ENCODE results near the gene GALNT12.

The GALNT12 gene

DNA sequence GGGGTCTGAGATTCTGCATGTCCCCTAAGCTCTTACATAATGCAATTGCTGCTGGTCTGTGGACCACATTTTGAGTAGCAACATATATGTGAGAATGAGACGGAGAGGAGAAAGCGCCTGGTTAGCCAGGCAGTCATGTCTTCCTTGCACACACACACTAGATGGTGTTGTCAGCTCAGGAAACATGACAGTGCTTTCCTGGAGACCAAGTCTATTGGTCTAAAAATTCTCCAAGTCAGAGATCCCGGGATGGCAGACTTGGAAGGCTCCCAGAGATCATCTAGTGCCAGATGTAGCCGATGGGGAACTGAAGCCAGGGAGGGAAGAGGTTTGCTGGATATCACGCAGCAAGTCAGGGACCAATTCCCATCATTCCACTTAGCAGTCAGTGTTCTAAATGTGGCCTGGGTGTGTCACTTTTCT lies 53.4 kb downstream of the GALNT12 start:
- DNase-seq (ENCODE audit: low read depth): peak; percentile 93

- peak; percentile 96 for DNase-seq (ENCODE audit: low read depth)
Observed at GRCh38 chr9:98861781-98862504, 54.5 kb downstream of the GALNT12 start.

- DNase-seq (ENCODE audit: low read depth): no peak
Observed at GRCh38 chr9:98862936-98863335, 55.5 kb downstream of the GALNT12 start.

GRCh38 chr9:98864281-98865174 lies 57.1 kb downstream of the GALNT12 start:
- no peak for DNase-seq (ENCODE audit: low read depth)

- DNase-seq (ENCODE audit: low read depth): no peak
Observed at GRCh38 chr9:98865284-98865875, 57.9 kb downstream of the GALNT12 start.

- no peak for DNase-seq (ENCODE audit: low read depth)
Observed at GRCh38 chr9:98866435-98867102, 59.1 kb downstream of the GALNT12 start.

DNA sequence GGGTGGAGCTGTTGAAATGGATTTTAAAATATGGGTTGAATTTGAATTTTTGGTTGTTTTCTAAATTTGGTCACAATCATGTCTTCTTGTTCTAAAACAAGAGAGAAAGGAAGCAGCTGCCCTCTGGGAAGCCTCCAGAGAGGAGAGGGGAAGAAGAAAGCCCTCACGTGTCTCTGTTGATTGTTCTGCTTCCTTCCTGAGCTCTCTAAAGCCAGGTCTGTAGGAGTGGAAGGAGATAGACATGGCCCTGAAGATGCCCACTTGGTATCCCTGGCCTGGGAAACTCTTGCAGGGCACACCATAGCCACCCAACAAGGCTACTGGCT lies 59.6 kb downstream of the GALNT12 start:
- no peak for DNase-seq (ENCODE audit: low read depth)

GRCh38 chr9:98867429-98868168 lies 60.1 kb downstream of the GALNT12 start:
- DNase-seq (ENCODE audit: low read depth): peak; percentile 99

DNA sequence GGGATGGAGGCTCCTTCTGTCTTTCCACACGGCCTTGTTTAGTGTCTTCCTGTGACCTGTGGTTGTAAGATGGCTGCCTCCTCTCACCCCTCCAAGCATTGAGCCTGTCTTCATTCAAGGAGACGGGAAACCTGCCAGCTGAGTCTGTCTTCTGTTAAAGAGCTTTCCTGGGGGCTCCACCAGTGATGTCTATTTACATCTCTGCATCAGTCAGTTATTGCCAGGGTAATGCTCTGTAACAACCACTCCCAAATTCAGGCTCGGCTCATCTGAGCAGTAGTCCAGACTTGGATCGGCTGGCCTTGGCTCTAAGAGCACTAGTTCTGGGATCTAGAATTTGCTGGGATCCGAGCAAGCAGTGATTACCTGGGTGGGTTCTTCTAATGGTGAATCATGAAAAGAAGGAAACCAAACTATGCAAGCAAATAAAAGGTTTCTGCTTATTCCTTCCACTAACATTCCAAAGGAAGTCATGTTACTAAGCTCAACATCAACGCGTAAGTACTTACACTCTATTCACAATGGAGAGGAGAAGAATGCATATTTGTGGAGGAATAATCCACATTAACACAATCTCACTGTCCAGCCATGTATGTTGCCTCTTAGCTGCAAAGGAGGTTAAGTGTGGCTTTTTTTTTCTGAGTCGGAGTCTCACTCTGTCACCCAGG lies 61.7 kb downstream of the GALNT12 start:
- DNase-seq (ENCODE audit: low read depth): no peak

DNA sequence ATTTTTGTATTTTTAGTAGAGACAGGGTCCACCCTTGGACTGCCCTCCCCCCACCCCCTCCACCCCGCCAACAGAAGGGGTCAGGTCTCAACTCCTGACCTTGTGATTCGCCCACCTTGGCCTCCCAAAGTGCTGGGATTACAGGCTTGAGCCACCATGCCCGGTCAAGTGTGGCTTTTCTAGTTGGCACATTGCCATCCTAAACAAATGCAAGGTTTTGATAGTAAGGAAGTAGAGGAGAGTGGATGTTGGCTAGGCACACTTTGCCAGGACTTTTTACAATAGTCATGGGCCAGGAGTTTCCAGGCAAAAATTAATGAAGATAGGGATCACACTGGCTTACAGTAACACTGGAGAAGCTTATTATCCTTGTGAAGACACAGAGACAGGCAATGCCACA lies 62.4 kb downstream of the GALNT12 start:
- DNase-seq (ENCODE audit: low read depth): no peak

DNA sequence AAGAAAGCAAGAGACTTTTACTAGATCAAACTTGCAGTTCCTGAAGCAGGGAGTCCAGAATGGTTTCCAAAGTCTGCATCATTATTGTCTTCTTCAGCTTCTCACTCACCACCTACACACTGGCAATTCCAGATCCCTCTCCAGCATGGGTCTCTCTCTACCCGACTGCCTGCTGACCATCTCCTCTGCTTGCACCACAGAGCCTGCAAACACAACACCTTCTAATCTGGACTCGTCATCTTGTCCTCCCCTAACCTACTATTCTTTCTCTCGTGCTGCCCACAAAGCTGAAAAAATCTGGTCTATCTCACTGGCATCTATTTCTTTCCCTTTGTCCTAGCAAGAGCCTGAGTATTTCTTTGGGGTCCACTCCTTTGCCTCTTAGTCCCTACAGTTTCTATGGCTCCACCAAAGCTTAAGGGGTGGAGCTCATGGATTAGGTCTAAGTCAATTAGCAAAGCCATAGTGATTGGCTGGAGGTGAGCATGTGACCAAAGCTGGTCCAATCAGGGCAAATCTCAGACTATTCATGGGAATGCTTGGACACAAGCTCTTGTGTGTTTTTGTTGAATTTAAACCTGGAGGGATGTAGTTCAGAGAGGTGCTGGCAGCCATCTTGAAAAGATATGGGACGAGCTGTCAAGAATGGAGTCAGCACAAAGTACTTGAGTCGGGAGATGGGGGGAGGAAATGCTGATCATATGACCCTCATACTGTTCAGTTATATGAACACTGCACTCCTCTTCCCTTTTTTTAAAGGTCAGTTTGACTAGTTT lies 63.5 kb downstream of the GALNT12 start:
- no peak for DNase-seq (ENCODE audit: low read depth)

DNA sequence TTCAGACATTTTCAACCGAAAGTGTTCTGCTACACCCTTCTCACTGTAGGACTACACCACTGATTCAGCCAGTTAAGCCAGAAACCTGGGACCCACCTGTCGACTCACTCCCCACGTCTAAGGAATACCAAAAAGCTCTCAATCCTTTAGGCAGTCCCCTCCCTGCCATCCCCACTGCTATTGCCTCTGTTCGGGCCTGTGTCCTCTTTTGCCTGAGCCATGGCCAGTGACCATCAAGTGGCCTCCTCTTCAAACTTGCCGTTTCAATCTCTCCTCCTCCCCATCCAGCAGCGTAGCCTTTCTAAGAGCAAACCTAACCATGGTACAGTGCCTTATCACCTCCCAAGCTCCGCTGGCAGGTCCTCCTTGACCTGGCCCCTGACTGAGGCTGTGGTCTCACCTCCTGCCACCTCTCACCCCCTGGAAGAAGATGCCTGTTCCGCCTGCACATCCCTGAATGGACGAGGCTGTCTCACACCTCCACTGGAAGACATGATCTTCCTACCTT lies 64.1 kb downstream of the GALNT12 start:
- DNase-seq (ENCODE audit: low read depth): no peak

DNA sequence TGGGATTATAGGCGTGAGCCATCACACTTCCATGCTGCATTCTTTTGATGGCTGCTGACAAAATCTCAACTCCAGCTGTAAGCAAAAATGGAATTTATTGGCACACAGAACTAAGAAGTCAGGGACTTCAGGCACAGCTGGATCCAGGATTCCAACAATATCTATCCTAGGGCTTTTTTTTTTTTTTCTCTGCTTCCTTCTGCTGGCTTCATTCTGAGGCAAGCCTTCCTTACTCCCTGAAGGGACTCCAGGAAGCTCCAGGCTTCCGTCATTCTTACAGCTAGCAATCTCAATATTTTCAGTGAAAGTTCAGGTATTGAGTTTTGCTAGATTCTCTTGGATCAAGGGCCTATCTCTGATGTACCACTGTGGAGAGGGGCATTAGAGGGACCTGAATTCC lies 66.1 kb downstream of the GALNT12 start:
- no peak for DNase-seq (ENCODE audit: low read depth)

DNA sequence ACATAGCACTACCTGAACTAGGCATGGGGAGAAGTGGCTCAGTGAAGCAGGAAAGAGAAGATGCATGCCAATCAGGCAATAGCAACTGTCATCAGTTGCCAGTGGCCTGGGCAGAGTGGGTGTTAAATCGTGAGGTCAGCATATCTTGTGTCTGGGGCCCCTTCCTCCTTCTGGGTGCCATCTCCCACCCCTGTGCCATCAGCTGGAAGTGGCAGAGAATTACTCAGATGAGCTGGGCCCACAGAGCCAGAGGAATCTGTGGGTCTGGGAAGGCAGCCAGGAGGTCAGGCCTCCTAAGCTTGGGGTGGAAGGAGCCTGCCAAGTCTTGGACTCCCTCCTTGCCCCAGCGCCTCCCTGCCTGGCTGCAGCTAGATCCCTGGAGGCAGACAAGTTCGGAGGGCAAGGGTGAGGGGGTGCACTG lies 66.5 kb downstream of the GALNT12 start:
- peak; percentile 75 for DNase-seq (ENCODE audit: low read depth)

GRCh38 chr9:98874721-98875255 lies 67.3 kb downstream of the GALNT12 start:
- DNase-seq (ENCODE audit: low read depth): no peak

GRCh38 chr9:98875536-98875935 lies 68.1 kb downstream of the GALNT12 start:
- DNase-seq (ENCODE audit: low read depth): no peak

GRCh38 chr9:98877311-98877710 lies 69.8 kb downstream of the GALNT12 start:
- DNase-seq (ENCODE audit: low read depth): no peak

GRCh38 chr9:98879094-98879962 lies 71.9 kb downstream of the GALNT12 start:
- DNase-seq (ENCODE audit: low read depth): no peak

GRCh38 chr9:98879963-98880310 lies 72.5 kb downstream of the GALNT12 start:
- no peak for DNase-seq (ENCODE audit: low read depth)

Data from fibroblast of the conjunctiva (primary cell).